Sigmoid colon (tissue), 7 donors: Measurements from ENCODE around the gene ABCA10. TPM values are rescaled to one million over a fixed set of nuclear protein-coding genes. Genes with fewer than 3 reads are reported as not detected.

ENCODE experiments used
- DNase-seq: peaks from one replicate; pipeline ENCODE4 v3.0.0-alpha.2; 2019
- H3K27ac ChIP-seq, 4 donors: fragments of 200-600 bp; sonication (generic); one replicate each; pipeline ENCODE4 v1.5.1; 2016 to 2019; ENCODE audit warnings: mild to moderate bottlenecking in 1 of 4
- H3K27me3 ChIP-seq, 3 donors: fragments of 200-600 bp; sonication (generic); one replicate each; pipeline ENCODE4 v1.5.1; 2019; ENCODE audit warnings: mild to moderate bottlenecking in 1 of 3
- H3K36me3 ChIP-seq, 4 donors: fragments of 200-600 bp; sonication (generic); one replicate each; pipeline ENCODE4 v1.5.1; 2016 to 2019
- H3K4me1 ChIP-seq, 4 donors: fragments of 200-600 bp; sonication (generic); one replicate each; pipeline ENCODE4 v1.5.1; 2017 to 2019
- H3K4me3 ChIP-seq, 4 donors: fragments of 200-600 bp; sonication (generic); one replicate each; pipeline ENCODE4 v1.5.1; 2017 to 2019; ENCODE audit warnings: mild to moderate bottlenecking in 2 of 4, moderate library complexity in 1 of 4
- H3K9me3 ChIP-seq, 4 donors: fragments of 200-600 bp in 3 of 4; sonication (generic) in 3 of 4; one replicate each; pipeline versions ENCODE4 v1.5.1 to v1.6.1; 2013 to 2019
- EP300 ChIP-seq, 4 donors: sonication (generic); formaldehyde crosslinking; IDR thresholded peaks; one replicate each; pipeline ENCODE4 v1.6.1; 2017; ENCODE audit warnings: antibody characterized with exemption in 4 of 4
- POLR2A ChIP-seq, 2 donors: fragments of 450-650 bp; IDR thresholded peaks; one replicate each; pipeline ENCODE4 v1.6.1; 2016; ENCODE audit warnings: antibody characterized with exemption in 2 of 2, mild to moderate bottlenecking in 2 of 2, moderate library complexity in 2 of 2
- POLR2AphosphoS5 ChIP-seq, 4 donors: sonication (generic); formaldehyde crosslinking; IDR thresholded peaks; one replicate each; pipeline ENCODE4 v1.6.1; 2017; ENCODE audit warnings: antibody characterized with exemption in 4 of 4
- WGBS, 2 donors: extraction: QIAGEN DNeasy Blood & Tissue Kit; methylation state at CpG; one replicate each; pipeline ENCODE4 v1.1.7; 2013; 5-methylcytosine and 5-hydroxymethylcytosine counted together
- intact Hi-C: fragments of 100-400 bp; cut with DNase I; formaldehyde crosslinking; loops from one replicate; pipeline ENCODE4 v1.15.1; 2023
- polyA plus RNA-seq, 3 donors: library from polyadenylated mRNA; stranded (reverse); fragments of 200-250 nt; gene quantifications; one replicate each; pipeline ENCODE4 v1.2.3, GENCODE V29; 2013
- total RNA-seq, 4 donors: library from RNA; depleted of rRNA; stranded (reverse); fragments of >200 nt; gene quantifications; one replicate each; pipeline ENCODE4 v1.1.0, GENCODE V29; 2016
- TF ChIP-seq, protein P1 (sequence below), 4 experiments: fragments of 450-650 bp in 3 of 4; fragments of 200-600 bp in 1 of 4; IDR thresholded peaks; one replicate each; pipeline ENCODE4 v1.5.1; 2016 to 2019; ENCODE audit warnings: antibody characterized with exemption in 4 of 4, mild to moderate bottlenecking in 3 of 4, moderate library complexity in 2 of 4
- donor health status: healthy with polysubstance abuse.
- donor health status: Bipolar disorder and iron deficiency.
- donor health status: healthy.

ABCA10 gene
- total and polyA plus RNA-seq, 7 donors, result 0.46 to 12.0 (median 1.9) TPM

GRCh38 chr17:69166957-69167356 is 61.7 kb downstream of the ABCA10 start:
- H3K27ac ChIP-seq, result no peak overlapping the region
- no peak overlapping the region for H3K4me3 ChIP-seq
- H3K36me3 ChIP-seq, result no peaks in the 10 kb centered on the region
- 94 to 98% methylated on average over 2 of the region's 2 CpGs for WGBS, 2 donors
- no peaks in the 10 kb centered on the region for H3K27me3 ChIP-seq
- no peaks in the 10 kb centered on the region for H3K4me1 ChIP-seq
- no peak for DNase-seq
- H3K9me3 ChIP-seq, result no peaks in the 10 kb centered on the region
- TF ChIP-seq, protein P1, sequence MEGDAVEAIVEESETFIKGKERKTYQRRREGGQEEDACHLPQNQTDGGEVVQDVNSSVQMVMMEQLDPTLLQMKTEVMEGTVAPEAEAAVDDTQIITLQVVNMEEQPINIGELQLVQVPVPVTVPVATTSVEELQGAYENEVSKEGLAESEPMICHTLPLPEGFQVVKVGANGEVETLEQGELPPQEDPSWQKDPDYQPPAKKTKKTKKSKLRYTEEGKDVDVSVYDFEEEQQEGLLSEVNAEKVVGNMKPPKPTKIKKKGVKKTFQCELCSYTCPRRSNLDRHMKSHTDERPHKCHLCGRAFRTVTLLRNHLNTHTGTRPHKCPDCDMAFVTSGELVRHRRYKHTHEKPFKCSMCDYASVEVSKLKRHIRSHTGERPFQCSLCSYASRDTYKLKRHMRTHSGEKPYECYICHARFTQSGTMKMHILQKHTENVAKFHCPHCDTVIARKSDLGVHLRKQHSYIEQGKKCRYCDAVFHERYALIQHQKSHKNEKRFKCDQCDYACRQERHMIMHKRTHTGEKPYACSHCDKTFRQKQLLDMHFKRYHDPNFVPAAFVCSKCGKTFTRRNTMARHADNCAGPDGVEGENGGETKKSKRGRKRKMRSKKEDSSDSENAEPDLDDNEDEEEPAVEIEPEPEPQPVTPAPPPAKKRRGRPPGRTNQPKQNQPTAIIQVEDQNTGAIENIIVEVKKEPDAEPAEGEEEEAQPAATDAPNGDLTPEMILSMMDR (IDR thresholded peaks at IDR 0.05), result no peak
- no peak for TF ChIP-seq EP300 (IDR thresholded peaks at IDR 0.05)
- no peak for TF ChIP-seq POLR2A (IDR thresholded peaks at IDR 0.05)
- TF ChIP-seq POLR2AphosphoS5 (IDR thresholded peaks at IDR 0.05), result no peak
- intact Hi-C loops, result no loop called here

DNA sequence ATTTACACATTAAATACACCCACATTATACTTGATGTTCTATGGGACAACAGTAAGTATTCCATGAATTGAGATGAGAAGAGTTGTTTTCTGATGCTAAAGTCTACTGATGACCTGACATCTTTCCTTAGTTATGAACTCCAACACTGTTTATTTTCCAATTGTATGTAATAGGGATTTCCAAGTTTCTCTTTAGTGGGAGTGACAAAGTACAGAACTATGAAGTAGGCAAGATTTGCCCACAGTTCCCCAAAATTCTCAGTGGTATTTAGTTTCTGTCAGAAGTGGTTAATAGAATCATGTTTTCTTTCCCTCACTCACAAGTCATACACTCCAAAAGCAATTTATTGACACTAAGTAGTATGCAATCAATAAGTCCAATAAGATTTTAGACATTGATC is 64.4 kb downstream of the ABCA10 start:
- no peak for TF ChIP-seq POLR2AphosphoS5 (IDR thresholded peaks at IDR 0.05)
- TF ChIP-seq, protein P1 (IDR thresholded peaks at IDR 0.05), result no peak
- no peak for TF ChIP-seq POLR2A (IDR thresholded peaks at IDR 0.05)
- no peak for TF ChIP-seq EP300 (IDR thresholded peaks at IDR 0.05)
- intact Hi-C loops, result no loop called here
- no peaks in the 10 kb centered on the region for H3K9me3 ChIP-seq
- DNase-seq, result no peak
- no peak overlapping the region for H3K4me3 ChIP-seq
- no peaks in the 10 kb centered on the region for H3K36me3 ChIP-seq
- H3K27ac ChIP-seq, result no peak overlapping the region
- no peaks in the 10 kb centered on the region for H3K27me3 ChIP-seq
- no peaks in the 10 kb centered on the region for H3K4me1 ChIP-seq

DNA sequence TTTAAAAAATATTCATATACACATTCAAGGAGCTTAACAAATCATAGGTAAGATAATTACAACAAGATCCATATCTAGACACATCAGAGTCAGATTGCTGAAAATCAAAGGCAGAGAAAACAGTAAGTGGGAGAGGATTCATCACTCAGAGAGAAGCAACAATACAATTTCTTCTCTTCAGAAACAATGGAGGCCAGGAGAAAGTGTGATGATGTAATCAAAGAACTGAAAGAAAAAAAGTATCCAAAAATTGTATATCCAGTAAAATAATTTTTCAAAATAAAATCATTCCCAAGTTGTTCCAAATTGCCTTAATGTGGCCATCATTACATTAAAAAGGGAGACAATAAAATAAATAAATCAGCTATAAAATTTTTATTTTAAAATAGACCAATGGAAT is 69.2 kb downstream of the ABCA10 start:
- no peak for DNase-seq

DNA sequence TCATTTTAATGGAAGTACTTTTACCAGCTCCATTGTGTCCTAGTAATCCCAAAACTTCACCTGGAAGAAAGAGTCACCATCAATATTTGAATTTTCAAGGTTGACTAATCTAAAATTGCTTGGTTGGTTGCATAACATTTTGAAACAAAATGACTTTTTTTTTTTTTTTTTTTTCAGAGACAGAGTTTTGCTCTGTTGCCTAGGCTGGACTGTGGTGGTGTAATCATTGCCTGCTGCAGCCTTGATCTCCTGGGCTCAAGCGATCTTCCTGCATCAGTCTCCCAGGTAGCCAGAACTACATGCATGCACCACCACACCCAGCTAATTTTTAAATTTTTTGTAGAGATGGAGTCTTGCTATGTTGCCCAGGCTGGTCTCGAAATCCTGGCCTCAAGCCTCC is 74.4 kb downstream of the ABCA10 start:
- H3K4me1 ChIP-seq, result no peaks in the 10 kb centered on the region
- H3K27me3 ChIP-seq, result no peaks in the 10 kb centered on the region
- no peaks in the 10 kb centered on the region for H3K36me3 ChIP-seq
- TF ChIP-seq EP300 (IDR thresholded peaks at IDR 0.05) (no peak), POLR2A (IDR thresholded peaks at IDR 0.05) (no peak), POLR2AphosphoS5 (IDR thresholded peaks at IDR 0.05) (no peak)
- TF ChIP-seq, protein P1 (IDR thresholded peaks at IDR 0.05), result no peak
- intact Hi-C loops, result no loop called here
- no peaks in the 10 kb centered on the region for H3K9me3 ChIP-seq
- no peak for DNase-seq
- whole genome bisulfite sequencing, 2 donors, result 93% methylated on average over 2 of the region's 2 CpGs
- H3K4me3 ChIP-seq, result no peak overlapping the region
- H3K27ac ChIP-seq, result no peak overlapping the region

More for the DNA sequence above, 69.2 kb downstream of the ABCA10 start:
- Histone ChIP-seq H3K27ac (no peak overlapping the region), H3K4me1 (no peaks in the 10 kb centered on the region), H3K4me3 (no peak overlapping the region), H3K9me3 (no peaks in the 10 kb centered on the region), H3K36me3 (no peaks in the 10 kb centered on the region), H3K27me3 (no peaks in the 10 kb centered on the region)
- intact Hi-C loops, result no loop called here
- TF ChIP-seq EP300 (IDR thresholded peaks at IDR 0.05), result no peak
- TF ChIP-seq POLR2A (IDR thresholded peaks at IDR 0.05), result no peak
- TF ChIP-seq, protein P1 (IDR thresholded peaks at IDR 0.05), result no peak
- no peak for TF ChIP-seq POLR2AphosphoS5 (IDR thresholded peaks at IDR 0.05)

- no peak for DNase-seq
- Histone ChIP-seq H3K9me3 (no peaks in the 10 kb centered on the region), H3K36me3 (peaks cover 0 to 7% (median 0%) of the 10 kb centered on the region in 4 donors), H3K27me3 (no peaks in the 10 kb centered on the region), H3K27ac (no peak overlapping the region), H3K4me1 (no peaks in the 10 kb centered on the region), H3K4me3 (no peak overlapping the region)
- intact Hi-C loops, result no loop called here
- 27 to 62% methylated on average over 1 of the region's 1 CpG for WGBS, 2 donors
- no peak for TF ChIP-seq POLR2A (IDR thresholded peaks at IDR 0.05)
- TF ChIP-seq, protein P1 (IDR thresholded peaks at IDR 0.05), result no peak
- TF ChIP-seq POLR2AphosphoS5 (IDR thresholded peaks at IDR 0.05), result no peak
- no peak for TF ChIP-seq EP300 (IDR thresholded peaks at IDR 0.05)
Measured at GRCh38 chr17:69150333-69150732, 78.3 kb downstream of the ABCA10 start.
